Prostate gland (tissue), 2 donors: ENCODE data around the gene CRMP1. TPM values are rescaled to one million over a fixed set of nuclear protein-coding genes. Genes with fewer than 3 reads are reported as not detected.

ENCODE experiments used
- DNase-seq: peaks from one replicate; pipeline ENCODE4 v3.0.0-alpha.2; 2019; ENCODE audit warnings: low spot score
- H3K27ac ChIP-seq, 2 donors: fragments of 200-600 bp; sonication (generic); 2 replicates each; pipeline ENCODE4 v1.5.1; 2017 to 2019
- H3K27me3 ChIP-seq: fragments of 200-600 bp; sonication (generic); replicated peaks from 2 replicates; pipeline ENCODE4 v1.5.1; 2019; ENCODE audit not compliant: insufficient read depth
- H3K36me3 ChIP-seq, 2 donors: fragments of 200-600 bp; sonication (generic); 1 replicate in 1 of 2; 2 replicates in 1 of 2; pipeline versions ENCODE4 v1.5.1 to v1.8.1; 2017 to 2019
- H3K4me1 ChIP-seq: fragments of 200-600 bp; sonication (generic); replicated peaks from 2 replicates; pipeline ENCODE4 v1.5.1; 2019
- H3K4me3 ChIP-seq, 2 donors: fragments of 200-600 bp; sonication (generic); 2 replicates each; pipeline ENCODE4 v1.5.1; 2017 to 2019
- H3K9me3 ChIP-seq: fragments of 200-600 bp; sonication (generic); 2 replicates; pipeline ENCODE4 v1.5.1; 2017
- CTCF ChIP-seq, 4 experiments: fragments of 200-600 bp in 2 of 4; fragments of 450-650 bp in 2 of 4; sonication (generic) in 2 of 4; IDR thresholded peaks; 1 replicate in 3 of 4; 2 replicates in 1 of 4; pipeline ENCODE4 v1.5.1; 2016 to 2019; ENCODE audit warnings: antibody characterized with exemption in 4 of 4, mild to moderate bottlenecking in 2 of 4, moderate library complexity in 2 of 4
- POLR2A ChIP-seq: fragments of 450-650 bp; IDR thresholded peaks from one replicate; pipeline ENCODE4 v1.6.1; 2016; ENCODE audit warnings: antibody characterized with exemption, mild to moderate bottlenecking
- POLR2AphosphoS5 ChIP-seq: sonication (generic); formaldehyde crosslinking; IDR thresholded peaks from one replicate; pipeline ENCODE4 v1.6.1; 2017; ENCODE audit warnings: antibody characterized with exemption
- WGBS: methylation state at CpG from one replicate; pipeline ENCODE4 v1.1.5; 2018; 5-methylcytosine and 5-hydroxymethylcytosine counted together
- intact Hi-C: fragments of 100-400 bp; cut with DNase I; formaldehyde crosslinking; loops from one replicate; pipeline ENCODE4 v1.14.2; 2022
- total RNA-seq, 2 donors: library from RNA; depleted of rRNA; stranded (reverse); fragments of >200 nt; gene quantifications; one replicate each; pipeline ENCODE4 v1.1.0, GENCODE V29; 2016

The CRMP1 gene
- total RNA-seq, 2 donors from 2014 or later = 1.4 to 6.0 TPM

- Histone ChIP-seq H3K9me3 (no peaks in the 10 kb centered on the region), H3K4me1 (no peaks in the 10 kb centered on the region), H3K27me3 (no peaks in the 10 kb centered on the region), H3K36me3 (peaks cover 0 to 1% of the 10 kb centered on the region in 2 donors), H3K27ac (no peak overlapping the region), H3K4me3 (no peak overlapping the region)
- WGBS = 79% methylated on average over 3 of the region's 3 CpGs
- intact Hi-C loops = no loop called here
- no peak for DNase-seq
- no peak for TF ChIP-seq POLR2AphosphoS5
- no peak for TF ChIP-seq CTCF (IDR thresholded peaks at IDR 0.05)
- no peak for TF ChIP-seq POLR2A
Measured at GRCh38 chr4:5791654-5792053, 101.2 kb downstream of the CRMP1 start.

- 36% methylated on average over 1 of the region's 1 CpG for WGBS
- no peaks in the 10 kb centered on the region for H3K27me3 ChIP-seq
- intact Hi-C loops = no loop called here
- no peaks in the 10 kb centered on the region for H3K36me3 ChIP-seq
- H3K4me1 ChIP-seq = no peaks in the 10 kb centered on the region
- no peak for DNase-seq
- no peak for TF ChIP-seq CTCF (IDR thresholded peaks at IDR 0.05)
- no peak for TF ChIP-seq POLR2AphosphoS5
- TF ChIP-seq POLR2A = no peak
- no peaks in the 10 kb centered on the region for H3K9me3 ChIP-seq
- no peak overlapping the region for H3K27ac ChIP-seq
- H3K4me3 ChIP-seq = no peak overlapping the region
Measured at GRCh38 chr4:5790546-5790857, 102.4 kb downstream of the CRMP1 start.

- no peaks in the 10 kb centered on the region for H3K27me3 ChIP-seq
- no peak for TF ChIP-seq POLR2AphosphoS5
- no peak for TF ChIP-seq CTCF (IDR thresholded peaks at IDR 0.05)
- TF ChIP-seq POLR2A = no peak
- no peak overlapping the region for H3K27ac ChIP-seq
- no peak overlapping the region for H3K4me3 ChIP-seq
- no peaks in the 10 kb centered on the region for H3K36me3 ChIP-seq
- intact Hi-C loops = no loop called here
- WGBS = 92% methylated on average over 5 of the region's 5 CpGs
- H3K9me3 ChIP-seq = no peaks in the 10 kb centered on the region
- no peak for DNase-seq
- no peaks in the 10 kb centered on the region for H3K4me1 ChIP-seq
Measured at GRCh38 chr4:5789141-5789540, 103.7 kb downstream of the CRMP1 start.

- DNase-seq = no peak
Measured at GRCh38 chr4:5788144-5788543, 104.7 kb downstream of the CRMP1 start.

GRCh38 chr4:5787311-5787710, 105.6 kb downstream of the CRMP1 start:
- DNase-seq = no peak
- H3K9me3 ChIP-seq = no peaks in the 10 kb centered on the region
- H3K27me3 ChIP-seq = no peaks in the 10 kb centered on the region
- H3K4me1 ChIP-seq = no peaks in the 10 kb centered on the region
- 93% methylated on average over 8 of the region's 8 CpGs for WGBS
- H3K36me3 ChIP-seq = no peaks in the 10 kb centered on the region
- H3K27ac ChIP-seq = no peak overlapping the region
- intact Hi-C loops = no loop called here
- no peak overlapping the region for H3K4me3 ChIP-seq
- TF ChIP-seq CTCF (IDR thresholded peaks at IDR 0.05) (no peak), POLR2AphosphoS5 (no peak), POLR2A (no peak)

More at GRCh38 chr4:5788144-5788543, 104.7 kb downstream of the CRMP1 start:
- Histone ChIP-seq H3K36me3 (no peaks in the 10 kb centered on the region), H3K27me3 (no peaks in the 10 kb centered on the region), H3K27ac (no peak overlapping the region), H3K4me3 (no peak overlapping the region), H3K9me3 (no peaks in the 10 kb centered on the region), H3K4me1 (no peaks in the 10 kb centered on the region)
- TF ChIP-seq CTCF (IDR thresholded peaks at IDR 0.05) = no peak
- intact Hi-C loops = no loop called here
- 50% methylated on average over 2 of the region's 2 CpGs for whole genome bisulfite sequencing
